GM18507 (cell line): Measurements from ENCODE around the gene PRKCZ.

ENCODE experiments used
- DNase-seq: peaks from one replicate; pipeline ENCODE4 v3.0.0; 2011; ENCODE audit warnings: low read depth; ENCODE audit not compliant: insufficient read length; ENCODE audit errors: extremely low spot score
- FAIRE-seq: peaks from 2 replicates; lab custom pipeline; 2011; peaks lifted over from hg19 to GRCh38; lab: Jason Lieb, UNC

The PRKCZ gene

GRCh38 chr1:2023187-2023586, 27.0 kb upstream of the PRKCZ start:
- DNase-seq: no peak
- no peak for FAIRE-seq

DNA sequence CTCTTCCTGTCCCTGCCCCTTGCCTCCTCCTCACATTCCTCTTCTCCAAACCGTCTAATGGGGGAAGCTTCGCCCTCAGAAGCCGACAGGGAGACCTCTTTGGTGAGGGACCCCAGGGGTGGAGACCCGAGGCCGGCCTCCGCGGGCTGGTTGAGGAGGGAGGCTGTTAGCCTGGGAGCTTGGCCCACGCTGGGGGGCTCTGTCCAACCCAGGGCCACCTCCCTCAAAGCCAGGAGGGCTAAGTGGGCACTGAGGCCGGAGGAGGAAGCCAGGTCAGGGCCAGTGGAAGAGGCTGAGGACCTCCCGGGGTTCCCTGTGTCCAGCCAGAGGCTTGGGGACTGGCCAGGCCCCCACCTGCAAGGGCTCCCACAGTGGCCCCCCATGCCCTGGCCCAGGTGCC, 25.8 kb upstream of the PRKCZ start:
- FAIRE-seq (no peak), DNase-seq (no peak)

DNA sequence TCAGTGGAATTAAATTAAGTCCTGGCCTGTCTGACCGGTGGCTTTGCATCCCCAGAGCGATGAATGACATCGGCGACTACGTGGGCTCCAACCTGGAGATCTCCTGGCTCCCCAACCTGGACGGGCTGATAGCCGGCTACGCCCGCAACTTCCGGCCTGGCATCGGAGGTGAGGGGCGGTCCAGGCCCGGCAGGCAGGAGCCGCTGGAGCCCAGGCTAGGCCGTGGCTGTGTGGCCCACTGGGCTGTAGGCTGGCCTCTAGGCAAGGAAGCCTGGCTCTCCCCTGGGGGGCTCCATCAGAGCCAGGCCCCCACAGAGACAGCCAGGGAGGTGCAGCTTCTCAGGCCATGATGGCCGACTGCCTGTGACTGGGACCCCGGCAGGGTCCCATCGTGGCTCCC, 25.3 kb upstream of the PRKCZ start:
- DNase-seq (no peak), FAIRE-seq (no peak)

GRCh38 chr1:2025491-2025981, 24.7 kb upstream of the PRKCZ start:
- no peak for FAIRE-seq
- DNase-seq: no peak

GRCh38 chr1:2027961-2028583, 22.1 kb upstream of the PRKCZ start:
- no peak for FAIRE-seq
- no peak for DNase-seq

- FAIRE-seq: no peak
Observed at GRCh38 chr1:2028870-2029560, 21.2 kb upstream of the PRKCZ start.

GRCh38 chr1:2029561-2029960, 20.6 kb upstream of the PRKCZ start:
- DNase-seq: no peak
- FAIRE-seq: no peak

More at GRCh38 chr1:2028870-2029560, 21.2 kb upstream of the PRKCZ start:
- no peak for DNase-seq

- DNase-seq (no peak), FAIRE-seq (no peak)
Observed at GRCh38 chr1:2030076-2030871, 19.9 kb upstream of the PRKCZ start.

GRCh38 chr1:2031546-2032540, 18.4 kb upstream of the PRKCZ start:
- FAIRE-seq (no peak), DNase-seq (no peak)

DNA sequence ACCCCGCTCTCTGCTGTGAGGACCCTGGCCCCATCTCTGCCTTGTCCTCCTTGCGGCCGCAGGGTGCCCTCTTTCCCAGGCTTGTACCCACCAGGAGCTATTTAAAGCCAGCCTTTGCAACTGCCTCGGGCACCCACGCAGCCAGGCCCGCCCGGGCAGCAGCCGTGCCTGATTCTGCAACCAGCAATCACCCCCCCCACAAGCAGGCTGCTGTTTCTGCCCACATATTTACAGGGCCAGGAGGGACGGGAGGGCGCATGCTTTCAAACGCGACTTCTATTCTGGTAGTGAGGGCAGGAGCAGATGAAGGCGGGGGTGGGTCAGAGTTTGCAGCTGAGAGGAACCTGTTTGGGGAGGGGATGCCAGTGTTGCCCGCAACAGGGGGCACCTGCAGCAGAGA, 17.5 kb upstream of the PRKCZ start:
- DNase-seq (no peak), FAIRE-seq (no peak)

- FAIRE-seq: no peak
- no peak for DNase-seq
Observed at GRCh38 chr1:2033165-2033564, 17.0 kb upstream of the PRKCZ start.

DNA sequence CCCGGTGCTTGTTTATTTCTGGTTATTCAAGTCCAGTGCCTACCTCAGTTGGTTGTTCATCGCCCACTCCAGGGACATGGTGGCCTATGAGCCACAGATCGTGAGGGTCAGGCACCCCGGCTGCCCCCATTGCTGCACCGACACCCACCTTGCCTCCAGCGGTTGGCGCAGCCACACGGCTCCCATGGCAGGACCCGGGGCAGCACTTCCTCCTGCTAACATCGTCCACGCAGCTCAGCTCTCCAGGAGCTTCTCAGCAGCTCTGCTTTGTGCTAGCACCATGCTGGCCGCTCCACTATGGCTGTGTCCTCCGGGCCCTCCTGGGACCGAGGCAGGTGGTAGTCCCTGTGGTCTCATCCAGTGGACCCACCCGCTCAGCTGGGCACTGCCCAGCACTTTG, 13.9 kb upstream of the PRKCZ start:
- no peak for DNase-seq
- no peak for FAIRE-seq

DNA sequence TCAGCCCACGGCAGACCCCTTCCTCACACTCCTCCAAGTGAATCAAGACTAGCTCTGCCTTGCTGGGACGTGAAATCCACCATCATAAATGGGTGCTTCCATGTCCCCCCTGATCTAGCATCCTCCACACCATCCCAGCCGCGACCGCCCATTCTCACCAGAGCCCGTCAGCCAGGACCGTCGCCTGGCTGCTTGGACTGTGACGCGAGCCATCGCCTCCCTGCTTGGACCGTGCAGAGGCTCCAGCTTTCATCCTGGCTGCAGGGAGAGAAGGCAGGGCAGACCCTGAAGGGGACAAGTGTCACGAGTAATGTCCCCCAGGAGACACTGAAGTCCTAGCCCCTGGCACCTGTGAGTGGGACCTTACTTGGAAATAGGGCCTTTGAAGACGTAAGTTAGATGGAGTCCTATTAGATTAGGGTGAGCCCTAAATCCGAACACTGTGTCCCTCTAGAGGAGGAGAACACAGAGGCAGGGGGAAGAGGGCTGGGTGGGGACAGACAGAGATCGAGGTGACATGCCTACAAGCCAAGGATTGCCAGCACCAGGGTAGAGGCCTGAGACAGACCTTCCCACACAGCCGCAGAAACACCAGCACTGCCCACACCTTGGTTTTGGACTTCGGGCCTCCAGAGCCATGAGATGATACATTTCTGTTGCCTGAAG, 12.8 kb upstream of the PRKCZ start:
- no peak for DNase-seq
- FAIRE-seq: no peak

DNA sequence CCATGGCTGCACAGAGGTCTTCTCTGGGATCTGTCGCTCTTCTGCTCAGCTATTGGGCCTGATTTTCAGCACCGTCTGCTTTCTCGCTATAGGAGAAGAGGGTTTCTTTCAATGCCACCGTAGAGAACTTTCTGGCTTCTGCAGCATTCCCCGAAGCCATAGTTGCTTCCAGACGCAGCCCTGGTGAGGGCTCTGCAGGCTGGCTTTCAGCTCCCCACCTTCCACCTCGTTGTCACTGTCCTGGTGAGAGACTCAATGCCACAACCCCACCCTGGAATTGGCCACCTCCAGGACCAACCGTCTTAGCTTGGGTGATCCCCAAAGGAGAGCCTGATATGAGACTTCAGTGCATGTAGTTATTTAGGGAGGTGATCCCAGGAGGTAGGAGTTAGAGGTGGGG, 12.0 kb upstream of the PRKCZ start:
- FAIRE-seq: no peak
- DNase-seq: no peak

DNA sequence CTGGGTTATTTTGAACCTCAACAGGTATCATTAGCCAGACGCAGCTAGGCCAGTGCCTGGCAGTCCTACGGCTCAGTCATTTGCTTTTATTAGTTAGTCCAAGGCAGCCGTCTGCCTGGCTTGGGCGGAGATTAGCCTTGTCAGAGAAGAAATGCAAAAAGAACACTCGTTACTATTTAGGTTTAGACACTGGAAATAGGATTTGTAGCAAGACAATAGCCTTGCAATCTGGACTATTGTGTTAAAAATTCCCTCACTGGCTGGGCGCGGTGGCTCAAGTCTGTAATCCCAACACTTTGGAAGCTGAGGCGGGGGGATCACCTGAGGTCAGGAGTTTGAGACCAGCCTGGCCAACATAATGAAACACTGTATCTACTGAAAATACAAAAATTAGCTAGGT, 11.0 kb upstream of the PRKCZ start:
- DNase-seq (no peak), FAIRE-seq (no peak)

- DNase-seq (no peak), FAIRE-seq (no peak)
Observed at GRCh38 chr1:2041305-2041704, 8.9 kb upstream of the PRKCZ start.

DNA sequence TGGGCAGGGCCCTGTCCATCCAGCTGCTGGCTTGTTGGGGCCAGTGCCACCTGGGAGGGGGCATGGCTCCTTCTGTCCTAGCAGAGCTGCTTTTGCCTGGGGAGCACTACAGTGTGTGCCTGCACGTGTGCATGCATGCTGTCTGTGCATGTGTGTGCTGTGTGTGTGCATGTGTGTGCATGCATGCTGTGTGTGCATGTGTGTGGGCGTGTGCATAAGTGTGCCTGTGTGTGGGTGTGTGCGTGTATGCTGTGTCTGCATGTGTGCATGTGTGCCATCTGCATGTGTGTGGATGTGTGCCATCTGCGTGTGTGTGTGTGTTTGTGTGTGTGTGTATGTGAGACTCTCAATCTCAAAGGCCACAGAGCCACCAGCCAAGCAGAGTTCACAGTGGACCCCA, 8.3 kb upstream of the PRKCZ start:
- DNase-seq (no peak), FAIRE-seq (no peak)

DNA sequence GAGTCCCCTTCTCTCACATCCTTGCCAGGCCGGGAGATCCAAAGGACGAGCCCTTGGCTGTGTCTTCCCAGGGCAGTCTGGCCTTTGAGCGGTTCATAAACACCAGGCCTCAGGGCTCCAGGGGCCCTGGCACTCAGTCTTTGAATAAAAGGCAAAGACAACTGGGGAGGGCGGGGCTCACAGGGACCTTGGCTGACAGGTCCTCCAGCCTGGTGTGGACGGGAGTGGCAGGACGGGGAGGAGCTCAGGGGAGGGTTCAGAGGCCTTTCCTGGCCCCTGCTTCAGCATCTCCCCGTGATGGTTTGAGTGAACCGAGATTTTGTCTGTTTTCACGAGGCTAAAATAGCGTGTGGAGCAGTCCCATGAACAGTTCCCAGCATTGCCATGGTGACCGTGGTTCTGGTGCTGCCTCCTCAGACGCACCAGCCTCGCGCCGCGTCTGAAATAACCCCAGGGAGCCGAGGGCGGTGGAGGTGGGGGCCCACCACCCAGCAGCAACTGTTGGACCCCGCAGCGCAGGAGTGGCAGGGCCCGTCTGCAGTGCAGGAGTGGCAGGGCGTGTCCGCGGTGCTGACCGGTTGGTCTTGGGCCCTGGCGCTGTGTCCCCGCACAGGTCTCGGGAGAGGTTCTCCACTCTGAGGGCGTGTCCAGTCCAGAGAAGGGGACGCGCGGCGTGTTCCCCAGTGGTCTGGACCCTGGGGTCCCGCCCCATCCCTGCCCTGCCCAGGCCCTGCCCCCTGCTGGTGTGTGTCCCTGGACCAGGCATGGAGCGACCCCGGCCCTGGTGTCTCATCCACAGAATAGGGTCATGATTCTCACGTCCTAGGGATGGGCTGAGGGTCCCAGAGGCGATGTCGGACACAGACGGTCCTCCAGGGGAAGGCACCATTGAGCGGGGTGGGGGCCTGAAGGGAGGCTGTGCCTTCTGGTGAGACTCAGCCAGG, 7.1 kb upstream of the PRKCZ start:
- no peak for DNase-seq

More for the DNA sequence above, 7.1 kb upstream of the PRKCZ start:
- no peak for FAIRE-seq
